H9 (cell line): ENCODE measurements around the gene DLL4. TPM values are rescaled to one million over a fixed set of nuclear protein-coding genes. Genes with fewer than 3 reads are reported as not detected.

Experiments used
- DNase-seq: peaks from one replicate; pipeline ENCODE4 v3.0.0-alpha.2; 2017
- H2AFZ ChIP-seq: one replicate; pipeline ENCODE4 v1.6.1; 2013; ENCODE audit warnings: mild to moderate bottlenecking, low read length, control low read depth, moderate library complexity
- H2AK5ac ChIP-seq: 2 replicates; pipeline ENCODE4 v1.6.1; 2013; ENCODE audit warnings: low read length, control low read depth, mixed read lengths; ENCODE audit not compliant: insufficient read length
- H2BK120ac ChIP-seq: one replicate; pipeline ENCODE4 v1.6.1; 2013; ENCODE audit warnings: low read depth, mild to moderate bottlenecking, low read length, control low read depth, inconsistent platforms; ENCODE audit not compliant: poor library complexity, severe bottlenecking
- H2BK12ac ChIP-seq: 2 replicates; pipeline ENCODE4 v1.6.1; 2013; ENCODE audit warnings: low read length, control low read depth, mixed read lengths, low read depth; ENCODE audit not compliant: insufficient read length
- H2BK15ac ChIP-seq: 2 replicates; pipeline ENCODE4 v1.6.1; 2013; ENCODE audit warnings: low read depth, low read length, control low read depth
- H2BK20ac ChIP-seq: one replicate; pipeline ENCODE4 v1.6.1; 2013; ENCODE audit warnings: low read depth, mild to moderate bottlenecking, low read length, control low read depth, inconsistent platforms; ENCODE audit not compliant: poor library complexity, severe bottlenecking
- H2BK5ac ChIP-seq: 2 replicates; pipeline ENCODE4 v1.6.1; 2013; ENCODE audit warnings: low read length, control low read depth, mixed read lengths; ENCODE audit not compliant: insufficient read length
- H3K14ac ChIP-seq: 2 replicates; pipeline ENCODE4 v1.6.1; 2013; ENCODE audit warnings: low read length, control low read depth; ENCODE audit not compliant: insufficient read depth
- H3K18ac ChIP-seq: 2 replicates; pipeline ENCODE4 v1.6.1; 2013; ENCODE audit warnings: low read depth, mild to moderate bottlenecking, mixed read lengths, low read length, control low read depth; ENCODE audit not compliant: insufficient read length
- H3K23ac ChIP-seq: 2 replicates; pipeline ENCODE4 v1.6.1; 2013; ENCODE audit warnings: low read length, control low read depth, mixed read lengths, low read depth; ENCODE audit not compliant: insufficient read length
- H3K23me2 ChIP-seq: 2 replicates; pipeline ENCODE4 v1.6.1; 2013; ENCODE audit warnings: low read depth, mild to moderate bottlenecking, mixed read lengths, low read length, control low read depth; ENCODE audit not compliant: insufficient read length, poor library complexity, severe bottlenecking
- H3K27ac ChIP-seq: 2 replicates; pipeline ENCODE4 v1.5.1; 2013; ENCODE audit warnings: low read length, control low read depth, mixed read lengths, low read depth; ENCODE audit not compliant: insufficient read length
- H3K27me3 ChIP-seq: 2 replicates; pipeline ENCODE4 v1.6.1; 2013; ENCODE audit warnings: low read length, control low read depth, inconsistent platforms; ENCODE audit not compliant: insufficient read depth
- H3K4ac ChIP-seq: 2 replicates; pipeline ENCODE4 v1.6.1; 2013; ENCODE audit warnings: low read depth, mild to moderate bottlenecking, control low read depth, inconsistent platforms, low read length, moderate library complexity
- H3K4me1 ChIP-seq: 2 replicates; pipeline ENCODE4 v1.6.1; 2013; ENCODE audit warnings: low read length, control low read depth, inconsistent platforms; ENCODE audit not compliant: insufficient read depth
- H3K4me2 ChIP-seq: 2 replicates; pipeline ENCODE4 v1.6.1; 2013; ENCODE audit warnings: low read length, control low read depth, mixed read lengths; ENCODE audit not compliant: insufficient read length, insufficient read depth
- H3K56ac ChIP-seq: 2 replicates; pipeline ENCODE4 v1.6.1; 2013; ENCODE audit warnings: low read depth, mild to moderate bottlenecking, mixed read lengths, low read length, control low read depth; ENCODE audit not compliant: insufficient read length
- H3K79me1 ChIP-seq: 2 replicates; pipeline ENCODE4 v1.6.1; 2013; ENCODE audit warnings: low read depth, mild to moderate bottlenecking, moderate library complexity, low read length, control low read depth, inconsistent platforms; ENCODE audit not compliant: insufficient read depth, poor library complexity, severe bottlenecking
- H3K79me2 ChIP-seq: 2 replicates; pipeline ENCODE4 v1.6.1; 2013; ENCODE audit warnings: low read length, control low read depth, inconsistent platforms; ENCODE audit not compliant: insufficient read depth
- H3K9ac ChIP-seq: 2 replicates; pipeline ENCODE4 v1.6.1; 2013; ENCODE audit warnings: low read length, control low read depth, mixed read lengths; ENCODE audit not compliant: insufficient read length; ENCODE audit errors: extremely low read depth
- H3K9me3 ChIP-seq: one replicate; pipeline ENCODE4 v1.6.1; 2013; ENCODE audit warnings: low read depth, low read length, inconsistent platforms; ENCODE audit not compliant: control insufficient read depth
- H3T11ph ChIP-seq: one replicate; pipeline ENCODE4 v1.6.1; 2013; ENCODE audit warnings: mild to moderate bottlenecking, low read length, control low read depth, inconsistent platforms
- H4K20me1 ChIP-seq: one replicate; pipeline ENCODE4 v1.6.1; 2013; ENCODE audit not compliant: control insufficient read depth, insufficient read length, insufficient read depth
- H4K5ac ChIP-seq: 2 replicates; pipeline ENCODE4 v1.6.1; 2013; ENCODE audit warnings: low read depth, mild to moderate bottlenecking, mixed read lengths, low read length, control low read depth; ENCODE audit not compliant: insufficient read length
- H4K8ac ChIP-seq: replicated peaks from 2 replicates; pipeline ENCODE4 v1.6.1; 2013; ENCODE audit warnings: low read length, control low read depth, mixed read lengths, low read depth; ENCODE audit not compliant: insufficient read length
- H4K91ac ChIP-seq: 2 replicates; pipeline ENCODE4 v1.6.1; 2013; ENCODE audit warnings: low read depth, mild to moderate bottlenecking, moderate library complexity, mixed read lengths, low read length, control low read depth; ENCODE audit not compliant: insufficient read length
- H3K27ac Mint-ChIP-seq, 3 experiments: 2 replicates in 2 of 3; 3 replicates in 1 of 3; pipeline ENCODE4 v1.8.0; 2020 to 2021; ENCODE audit warnings: mixed read lengths in 3 of 3, mild to moderate bottlenecking in 1 of 3, moderate library complexity in 1 of 3
- H3K27me3 Mint-ChIP-seq: 2 replicates; pipeline ENCODE4 v1.8.0; 2021; ENCODE audit warnings: low read depth, mild to moderate bottlenecking, moderate library complexity, mixed read lengths
- H3K36me3 Mint-ChIP-seq, 3 experiments: 2 replicates in 2 of 3; 3 replicates in 1 of 3; pipeline ENCODE4 v1.8.0; 2020 to 2021; ENCODE audit warnings: low read depth in 3 of 3, mixed read lengths in 3 of 3; ENCODE audit not compliant: insufficient read depth in 1 of 3
- H3K4me1 Mint-ChIP-seq, 2 experiments: 2 replicates each; pipeline ENCODE4 v1.8.0; 2020; ENCODE audit warnings: mixed read lengths in 2 of 2
- H3K4me3 Mint-ChIP-seq, 2 experiments: 2 replicates in 1 of 2; 3 replicates in 1 of 2; pipeline ENCODE4 v1.8.0; 2020 to 2021; ENCODE audit warnings: mild to moderate bottlenecking in 2 of 2, mixed read lengths in 2 of 2, moderate library complexity in 1 of 2
- H3K9me3 Mint-ChIP-seq, 2 experiments: 2 replicates in 1 of 2; 3 replicates in 1 of 2; pipeline ENCODE4 v1.8.0; 2020; ENCODE audit warnings: mild to moderate bottlenecking in 2 of 2, mixed read lengths in 2 of 2, moderate library complexity in 1 of 2
- CTCF ChIP-seq: fragments of 200-600 bp; sonication (generic); conservative IDR thresholded peaks from 3 replicates; pipeline ENCODE4 v1.8.0; 2021; ENCODE audit warnings: antibody characterized with exemption, mild to moderate bottlenecking
- WGBS: extraction: QIAGEN DNeasy Blood & Tissue Kit; methylation state at CpG from one replicate; pipeline ENCODE4 v1.1.7; 2013; ENCODE audit warnings: missing lambda C conversion rate, low lambda C conversion rate, mixed read lengths; ENCODE audit not compliant: insufficient read length; ENCODE audit errors: extremely low coverage; 5-methylcytosine and 5-hydroxymethylcytosine counted together
- total RNA-seq: library from RNA; stranded (reverse); gene quantifications from 2 replicates; pipeline ENCODE4 v1.2.1, GENCODE V29; 2021

Gene DLL4
- total RNA-seq, 1 experiment from 2014 or later = 0.28 TPM

GRCh38 chr15:40974879-40975278 lies 45.7 kb downstream of the DLL4 start:
- no peak overlapping the region for H3K14ac ChIP-seq
- no peak for DNase-seq
- H2BK120ac ChIP-seq = no peak overlapping the region
- no peak overlapping the region for H4K8ac ChIP-seq
- no peak overlapping the region for H3K9ac ChIP-seq
- H3K4ac ChIP-seq = no peak overlapping the region
- no peak overlapping the region for H3K27ac Mint-ChIP-seq
- H3K27me3 ChIP-seq = no peaks in the 10 kb centered on the region
- H2BK12ac ChIP-seq = no peak overlapping the region
- H2BK20ac ChIP-seq = no peak overlapping the region
- no peak overlapping the region for H4K5ac ChIP-seq
- H3K4me1 Mint-ChIP-seq = peaks cover 6 to 10% of the 10 kb centered on the region in 2 experiments
- no peak overlapping the region for H2AK5ac ChIP-seq
- no peak overlapping the region for H2AFZ ChIP-seq
- no peak overlapping the region for H4K91ac ChIP-seq
- no peaks in the 10 kb centered on the region for H3K79me1 ChIP-seq
- no peaks in the 10 kb centered on the region for H4K20me1 ChIP-seq
- H3K18ac ChIP-seq = no peak overlapping the region
- TF ChIP-seq CTCF = 0 out of 3 replicates have a peak, but pooled peaks have one; percentile 21
- H3K4me2 ChIP-seq = no peak overlapping the region
- no peak overlapping the region for H2BK15ac ChIP-seq
- no peak overlapping the region for H3K4me3 Mint-ChIP-seq
- H3K79me2 ChIP-seq = no peaks in the 10 kb centered on the region
- no peak overlapping the region for H3K27ac ChIP-seq
- H3K36me3 Mint-ChIP-seq = peaks cover 7 to 42% (median 36%) of the 10 kb centered on the region in 3 experiments
- WGBS = no CpG with 5 or more reads among the region's 4 CpGs
- H3K56ac ChIP-seq = no peak overlapping the region
- H3K23ac ChIP-seq = no peak overlapping the region
- H3K23me2 ChIP-seq = no peaks in the 10 kb centered on the region
- H3T11ph ChIP-seq = no peak overlapping the region
- no peaks in the 10 kb centered on the region; the same call in 1 of the 2 replicates for H3K4me1 ChIP-seq
- no peaks in the 10 kb centered on the region for H3K27me3 Mint-ChIP-seq
- no peaks in the 10 kb centered on the region for H3K9me3 Mint-ChIP-seq
- no peak overlapping the region for H2BK5ac ChIP-seq
- no peaks in the 10 kb centered on the region for H3K9me3 ChIP-seq
